ENCODE results near the gene CAMK2D.

DNA sequence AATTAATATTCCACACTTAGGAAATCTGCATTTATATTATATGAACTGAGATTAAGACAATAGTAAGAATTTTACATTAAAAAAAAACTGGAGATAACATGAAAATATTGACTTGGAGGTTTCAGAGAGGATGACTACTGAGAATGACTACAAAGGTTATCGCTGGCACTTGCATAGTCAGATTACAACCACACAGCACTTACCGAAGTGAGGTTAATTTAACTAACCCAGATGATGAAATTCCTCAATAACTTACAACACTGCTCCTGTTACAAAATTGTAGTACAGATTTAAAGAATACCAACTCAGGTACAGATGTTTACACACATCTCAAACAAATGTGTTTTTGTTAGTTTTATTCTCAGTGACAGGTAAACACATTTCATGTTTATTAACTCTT, 283.5 kb downstream of the CAMK2D start:
- no peak for TF ChIP-seq POLR2A (IDR thresholded peaks at IDR 0.05)
- TF ChIP-seq, protein P1, sequence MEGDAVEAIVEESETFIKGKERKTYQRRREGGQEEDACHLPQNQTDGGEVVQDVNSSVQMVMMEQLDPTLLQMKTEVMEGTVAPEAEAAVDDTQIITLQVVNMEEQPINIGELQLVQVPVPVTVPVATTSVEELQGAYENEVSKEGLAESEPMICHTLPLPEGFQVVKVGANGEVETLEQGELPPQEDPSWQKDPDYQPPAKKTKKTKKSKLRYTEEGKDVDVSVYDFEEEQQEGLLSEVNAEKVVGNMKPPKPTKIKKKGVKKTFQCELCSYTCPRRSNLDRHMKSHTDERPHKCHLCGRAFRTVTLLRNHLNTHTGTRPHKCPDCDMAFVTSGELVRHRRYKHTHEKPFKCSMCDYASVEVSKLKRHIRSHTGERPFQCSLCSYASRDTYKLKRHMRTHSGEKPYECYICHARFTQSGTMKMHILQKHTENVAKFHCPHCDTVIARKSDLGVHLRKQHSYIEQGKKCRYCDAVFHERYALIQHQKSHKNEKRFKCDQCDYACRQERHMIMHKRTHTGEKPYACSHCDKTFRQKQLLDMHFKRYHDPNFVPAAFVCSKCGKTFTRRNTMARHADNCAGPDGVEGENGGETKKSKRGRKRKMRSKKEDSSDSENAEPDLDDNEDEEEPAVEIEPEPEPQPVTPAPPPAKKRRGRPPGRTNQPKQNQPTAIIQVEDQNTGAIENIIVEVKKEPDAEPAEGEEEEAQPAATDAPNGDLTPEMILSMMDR (IDR thresholded peaks at IDR 0.05): no peak
